Activated T-cell treated with anti-CD3 and anti-CD28 coated beads, Interleukin-2, amount 50 U/mL, for 4 hours (primary cell): ENCODE results near the gene PEMT. TPM values are rescaled to one million over a fixed set of nuclear protein-coding genes. Genes with fewer than 3 reads are reported as not detected.

Experiments used
- ATAC-seq, 2 donors: fragments of 200-7000 bp; cut with Tn5 transposase; one replicate each; pipeline ENCODE4 v1.10.0; 2021
- DNase-seq: peaks from one replicate; pipeline ENCODE4 v3.0.0-alpha.2; 2020
- H3K27me3 Mint-ChIP-seq: one replicate; pipeline ENCODE4 v1.8.0; 2021; ENCODE audit warnings: low read depth, mixed read lengths
- H3K36me3 Mint-ChIP-seq: one replicate; pipeline ENCODE4 v1.8.0; 2022; ENCODE audit warnings: mixed read lengths; ENCODE audit not compliant: insufficient read depth
- H3K4me1 Mint-ChIP-seq: one replicate; pipeline ENCODE4 v1.8.0; 2021; ENCODE audit warnings: low read depth, mixed read lengths
- H3K4me3 Mint-ChIP-seq: one replicate; pipeline ENCODE4 v1.8.0; 2021; ENCODE audit warnings: mild to moderate bottlenecking, moderate library complexity, mixed read lengths
- H3K9me3 Mint-ChIP-seq: one replicate; pipeline ENCODE4 v1.8.0; 2021; ENCODE audit warnings: mixed read lengths
- total RNA-seq, 3 donors: library from RNA; stranded (reverse); gene quantifications; one replicate each; pipeline ENCODE4 v1.2.1, GENCODE V29; 2021

PEMT gene
- total RNA-seq, 3 donors from 2014 or later: 52.5 to 53.8 (median 53.0) TPM

DNA sequence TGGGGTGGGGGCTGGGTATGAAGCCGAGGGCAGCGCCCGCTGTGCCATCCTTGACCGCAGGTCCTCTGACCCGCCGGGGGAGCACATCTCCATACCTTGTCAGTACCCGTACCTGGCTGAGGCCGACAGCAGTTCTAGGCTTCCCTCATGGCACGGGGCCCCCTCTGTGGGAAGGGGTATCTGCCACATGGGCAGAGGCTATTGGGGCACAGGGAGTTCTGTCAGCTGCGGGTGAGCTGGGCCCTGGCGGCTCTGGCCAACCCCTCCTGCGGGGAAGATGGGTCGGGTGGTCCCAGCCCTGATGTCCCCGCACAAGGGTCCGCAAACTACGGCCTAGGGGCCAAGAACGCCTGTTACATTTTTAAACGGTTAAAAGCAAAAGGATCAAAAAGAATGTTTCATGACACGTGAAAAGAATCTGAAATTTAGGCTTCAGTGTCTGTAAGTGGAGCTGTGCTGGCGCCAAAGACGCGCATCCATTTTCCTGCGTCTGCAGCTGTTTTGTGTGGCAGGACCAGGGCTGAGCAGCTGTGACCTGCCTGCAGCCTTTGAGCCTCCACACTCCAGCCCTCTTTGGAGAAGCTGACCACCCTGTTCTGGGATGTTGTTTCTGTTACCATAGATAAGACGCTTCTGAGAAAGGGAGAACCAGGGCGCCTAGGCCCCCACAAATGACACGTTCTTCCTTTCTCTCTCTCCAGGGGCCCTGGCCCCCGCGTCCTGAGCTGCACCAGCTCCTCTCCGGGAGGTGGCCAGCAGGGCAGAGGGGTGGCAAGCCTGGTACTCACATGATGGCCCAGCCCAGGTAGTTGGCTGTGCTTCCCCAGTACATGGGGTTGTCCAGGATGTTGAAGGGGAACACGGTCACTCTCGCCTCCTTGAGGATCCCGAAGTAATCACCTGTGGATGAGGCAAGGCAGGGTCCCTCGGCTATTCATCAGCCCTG, 82.6 kb downstream of the PEMT start:
- no peaks in the 10 kb centered on the region for H3K36me3 Mint-ChIP-seq
- DNase-seq: no peak
- no peaks in the 10 kb centered on the region for H3K4me1 Mint-ChIP-seq

DNA sequence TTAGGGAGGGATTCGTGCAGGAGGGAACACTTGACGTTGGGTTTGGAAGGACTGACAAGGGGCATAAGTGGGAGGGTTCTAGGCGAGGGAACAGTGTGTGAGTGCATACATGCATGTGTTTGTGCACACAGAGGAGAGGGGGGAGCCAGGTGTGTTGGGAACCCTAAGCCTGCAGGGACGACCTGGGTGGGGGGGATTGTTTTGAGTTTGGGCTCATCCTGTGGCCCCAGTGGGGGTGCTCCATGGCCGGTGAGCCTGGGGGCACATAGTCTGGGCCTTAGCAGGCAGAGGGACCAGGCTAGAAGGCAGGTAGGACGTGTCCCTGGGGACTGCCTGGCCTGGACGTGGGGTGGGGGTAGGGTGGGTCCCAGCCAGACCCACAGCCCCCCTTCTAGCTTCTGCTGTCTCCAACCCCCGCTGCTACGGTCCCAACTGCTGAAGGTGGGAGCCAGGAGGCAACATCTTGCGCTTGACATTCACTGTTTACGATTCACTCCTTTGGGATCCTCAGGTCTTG, 83.4 kb downstream of the PEMT start:
- Mint-ChIP-seq H3K27me3 (no peaks in the 10 kb centered on the region), H3K36me3 (no peaks in the 10 kb centered on the region), H3K4me1 (no peaks in the 10 kb centered on the region), H3K4me3 (no peak overlapping the region), H3K9me3 (no peaks in the 10 kb centered on the region)
- no peak for ATAC-seq
- no peak for DNase-seq

More for the DNA sequence above, 82.6 kb downstream of the PEMT start:
- no peak for ATAC-seq
- Mint-ChIP-seq H3K9me3 (no peaks in the 10 kb centered on the region), H3K4me3 (no peak overlapping the region), H3K27me3 (no peaks in the 10 kb centered on the region)

DNA sequence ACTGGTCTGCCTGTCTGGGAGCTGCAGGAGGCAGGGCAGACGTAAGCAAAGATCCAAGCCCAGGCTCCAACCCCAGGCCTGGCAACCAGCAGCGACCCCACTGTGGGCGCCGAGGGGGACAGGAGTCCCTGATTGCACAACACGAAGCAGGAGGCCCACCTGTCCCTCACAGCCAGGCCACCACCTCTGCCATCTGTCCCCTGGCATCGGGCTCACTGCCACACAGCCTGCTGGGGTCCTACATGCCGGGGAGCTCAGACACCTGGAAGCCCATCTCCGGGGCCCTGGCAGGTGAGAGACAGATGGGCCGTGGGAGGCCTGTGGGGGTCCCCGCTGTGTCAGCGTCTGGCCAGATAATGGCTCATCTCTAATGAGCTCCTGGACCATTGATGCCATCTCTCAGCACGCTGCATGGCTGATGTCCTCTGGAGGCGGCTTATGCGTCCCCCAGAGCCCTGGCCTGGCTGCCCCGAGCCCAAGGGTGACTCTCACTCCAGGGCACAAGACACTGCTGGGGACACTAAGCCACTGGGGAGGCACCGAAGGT, 84.0 kb downstream of the PEMT start:
- Mint-ChIP-seq H3K27me3 (no peaks in the 10 kb centered on the region), H3K4me3 (no peak overlapping the region), H3K4me1 (no peaks in the 10 kb centered on the region), H3K36me3 (no peaks in the 10 kb centered on the region), H3K9me3 (no peaks in the 10 kb centered on the region)
- ATAC-seq (no peak), DNase-seq (no peak)

DNA sequence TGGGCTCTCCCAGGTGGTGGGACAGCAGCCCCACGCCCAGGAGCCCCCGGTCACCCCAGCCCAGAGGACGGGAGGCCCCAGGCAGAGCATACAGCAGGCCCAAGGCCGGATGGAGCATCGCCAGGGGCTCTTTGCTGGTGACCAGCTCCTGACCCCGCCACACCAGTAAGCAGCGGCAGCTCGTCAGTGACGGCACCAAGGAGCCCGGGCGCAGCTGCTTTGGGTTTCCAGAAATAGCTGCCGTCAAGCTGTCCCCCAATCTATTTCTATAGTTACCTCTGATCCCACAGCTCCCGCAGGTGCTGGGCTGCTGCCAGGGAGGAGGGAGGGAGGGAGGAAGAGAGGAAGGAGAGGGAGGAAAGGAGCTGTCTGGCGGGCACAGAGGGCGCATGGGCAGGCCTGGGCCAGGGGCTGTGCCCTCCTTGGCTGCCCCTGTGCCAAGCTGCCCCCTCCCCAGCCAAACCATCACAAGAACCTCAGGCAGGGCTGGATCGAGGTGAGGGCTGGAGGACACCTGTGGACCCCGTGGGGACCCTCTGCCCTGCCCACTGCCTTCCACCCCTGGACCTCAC, 84.5 kb downstream of the PEMT start:
- Mint-ChIP-seq H3K4me1 (no peaks in the 10 kb centered on the region), H3K36me3 (no peaks in the 10 kb centered on the region), H3K27me3 (no peaks in the 10 kb centered on the region), H3K9me3 (no peaks in the 10 kb centered on the region), H3K4me3 (no peak overlapping the region)
- ATAC-seq (no peak), DNase-seq (no peak)

DNA sequence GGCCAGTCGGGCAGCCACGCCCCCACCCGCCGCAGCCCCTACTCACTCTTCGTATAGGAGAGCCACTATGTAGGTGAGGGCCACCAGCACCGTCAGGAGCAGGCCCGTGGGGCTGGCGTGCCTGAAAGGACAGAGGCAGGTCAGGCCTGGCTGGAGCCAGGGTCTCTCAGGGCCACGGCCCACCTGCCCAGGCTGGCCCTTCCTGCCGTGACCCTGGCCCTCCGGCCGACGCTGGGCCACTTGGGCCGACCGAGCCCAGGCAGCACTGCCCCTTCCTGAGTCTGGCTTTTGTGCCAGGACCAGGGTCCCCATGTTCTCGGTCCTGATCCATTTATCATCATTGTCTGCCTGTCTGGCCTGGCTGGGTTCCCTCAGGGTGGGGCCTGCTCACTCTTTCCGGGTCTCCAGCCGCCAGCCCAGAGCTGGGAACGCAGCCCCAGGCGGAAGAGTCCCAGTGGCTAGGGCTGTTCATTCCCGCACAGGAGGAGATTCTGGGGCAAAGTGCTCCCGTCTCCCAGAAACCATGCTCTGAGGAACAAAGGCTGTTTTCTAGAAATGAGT, 85.2 kb downstream of the PEMT start:
- Mint-ChIP-seq H3K36me3 (no peaks in the 10 kb centered on the region), H3K27me3 (no peaks in the 10 kb centered on the region), H3K9me3 (no peaks in the 10 kb centered on the region), H3K4me3 (no peak overlapping the region), H3K4me1 (no peaks in the 10 kb centered on the region)
- DNase-seq (no peak), ATAC-seq (no peak)

DNA sequence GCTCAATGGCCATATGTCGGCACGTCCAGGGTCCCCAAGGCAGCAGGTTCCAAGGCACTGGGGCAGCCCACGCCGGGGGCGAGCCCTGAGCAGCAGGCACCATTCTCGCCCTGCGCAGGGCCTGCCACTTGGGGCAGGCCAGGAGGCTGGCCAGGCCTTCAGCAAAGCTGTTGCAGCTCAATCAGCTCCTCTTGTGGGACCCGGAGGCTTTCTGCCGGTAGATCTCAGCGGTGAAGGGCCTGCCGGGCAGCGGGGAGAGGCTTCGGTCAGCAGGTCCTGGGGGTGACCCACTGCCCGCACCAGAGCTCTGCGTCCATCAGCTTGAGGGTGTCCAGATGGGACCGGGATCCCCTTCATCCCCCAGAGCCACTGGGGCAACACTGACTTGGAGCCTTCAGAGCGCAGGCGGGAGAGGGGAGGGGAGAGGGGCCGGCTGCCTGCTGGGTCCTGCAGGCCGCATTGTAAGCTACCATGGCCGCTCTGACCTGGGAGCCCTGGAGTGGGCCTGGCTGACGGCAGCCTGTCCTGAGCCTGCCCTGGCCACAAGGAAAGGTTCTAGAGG, 85.8 kb downstream of the PEMT start:
- no peaks in the 10 kb centered on the region for H3K4me1 Mint-ChIP-seq
- DNase-seq: no peak
- no peaks in the 10 kb centered on the region for H3K27me3 Mint-ChIP-seq
- no peak overlapping the region for H3K4me3 Mint-ChIP-seq
- ATAC-seq: no peak
- H3K9me3 Mint-ChIP-seq: no peaks in the 10 kb centered on the region
- no peaks in the 10 kb centered on the region for H3K36me3 Mint-ChIP-seq

DNA sequence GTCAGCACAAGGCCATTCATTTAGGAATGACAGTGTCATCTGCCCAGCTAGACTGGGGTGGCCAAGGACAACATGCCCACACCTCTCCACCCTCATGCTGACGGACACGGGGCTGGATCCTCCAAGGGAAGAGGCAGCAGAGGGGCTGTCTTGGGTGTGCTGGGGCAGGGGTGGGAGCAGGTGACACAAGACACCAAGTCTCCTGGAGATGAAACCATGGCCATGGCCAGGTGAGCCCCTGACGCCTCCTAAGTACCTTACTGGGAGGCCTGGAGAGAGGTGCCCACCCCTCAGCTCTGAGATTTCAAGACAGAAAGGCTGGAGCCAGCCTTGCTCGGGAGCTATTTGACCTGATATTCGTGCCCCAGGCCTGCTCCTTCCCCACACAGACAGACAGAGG, 86.4 kb downstream of the PEMT start:
- ATAC-seq (no peak), DNase-seq (no peak)
- H3K36me3 Mint-ChIP-seq: no peaks in the 10 kb centered on the region
- H3K9me3 Mint-ChIP-seq: no peaks in the 10 kb centered on the region
- no peaks in the 10 kb centered on the region for H3K4me1 Mint-ChIP-seq
- H3K27me3 Mint-ChIP-seq: peaks cover 2% of the 10 kb centered on the region
- H3K4me3 Mint-ChIP-seq: no peak overlapping the region

DNA sequence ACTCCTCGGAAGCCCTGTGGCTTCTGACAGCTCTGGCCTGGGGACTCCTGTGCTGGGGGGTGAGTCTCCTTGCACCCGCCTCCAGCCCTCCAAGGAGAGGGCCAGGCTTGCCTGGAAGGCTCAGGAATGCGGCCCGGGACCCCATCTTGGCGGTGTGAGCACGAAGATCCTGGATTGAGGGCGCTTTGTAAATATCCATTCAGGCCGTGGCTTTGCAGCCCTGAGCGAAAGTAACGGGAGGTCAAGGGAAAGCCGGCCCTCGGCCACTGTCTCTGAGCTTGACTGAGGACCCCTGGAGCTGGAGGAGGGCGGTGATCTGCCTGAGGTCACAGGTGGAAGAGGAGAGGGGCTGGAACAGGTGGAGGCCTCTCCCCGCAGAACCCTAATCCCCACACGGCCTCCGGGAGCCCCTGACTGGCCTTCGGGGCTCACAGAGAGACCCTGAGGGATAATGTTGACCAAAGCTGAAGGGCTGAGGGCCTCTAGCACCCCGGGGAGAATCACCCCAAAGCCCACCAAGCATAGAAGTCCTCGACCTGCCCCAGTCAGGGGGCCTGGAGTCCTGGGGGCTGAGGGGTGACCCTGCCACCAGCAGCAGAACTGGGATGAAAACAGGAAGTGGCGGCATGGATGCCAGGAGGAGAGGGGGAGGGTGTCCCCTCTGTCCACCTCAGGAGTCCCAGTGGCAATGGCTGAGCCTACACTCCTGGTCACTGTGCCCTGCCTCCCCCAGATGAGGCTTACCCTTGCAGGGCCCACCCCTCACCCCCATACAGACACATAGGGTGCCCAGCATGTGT, 87.0 kb downstream of the PEMT start:
- Mint-ChIP-seq H3K36me3 (no peaks in the 10 kb centered on the region), H3K4me1 (no peaks in the 10 kb centered on the region), H3K27me3 (peaks cover 2% of the 10 kb centered on the region), H3K4me3 (no peak overlapping the region), H3K9me3 (no peaks in the 10 kb centered on the region)
- DNase-seq (no peak), ATAC-seq (no peak)

DNA sequence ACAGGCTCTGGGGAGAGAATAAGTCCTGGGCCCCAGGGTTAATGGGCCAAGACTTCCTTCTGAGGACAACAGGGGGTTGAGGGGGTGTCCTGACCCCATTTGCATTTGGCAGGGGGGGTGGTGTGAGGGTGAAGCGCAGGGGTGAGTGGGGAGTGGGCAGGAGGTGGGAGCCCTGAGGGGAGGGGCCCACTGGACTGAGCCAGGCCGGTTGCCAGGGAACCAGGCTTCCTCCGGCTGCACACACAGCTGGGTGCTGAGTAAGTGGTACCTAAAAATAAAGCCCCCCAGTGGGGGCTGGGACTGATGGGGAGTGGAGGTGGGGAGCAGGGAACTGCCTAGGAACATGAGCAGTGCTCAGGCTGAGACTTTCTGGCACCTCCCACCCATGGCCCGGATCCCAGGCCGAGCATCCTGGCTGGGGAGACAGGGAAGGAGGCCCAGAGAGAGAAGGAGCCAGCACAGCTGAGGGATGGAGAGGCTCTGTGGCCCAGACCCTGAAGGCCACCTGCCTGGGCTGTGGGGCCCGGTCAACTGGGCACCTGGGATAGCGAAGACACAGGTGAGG, 87.9 kb downstream of the PEMT start:
- no peaks in the 10 kb centered on the region for H3K9me3 Mint-ChIP-seq
- no peaks in the 10 kb centered on the region for H3K4me1 Mint-ChIP-seq
- H3K4me3 Mint-ChIP-seq: no peak overlapping the region
- no peaks in the 10 kb centered on the region for H3K36me3 Mint-ChIP-seq
- DNase-seq (no peak), ATAC-seq (no peak)
- peaks cover 2% of the 10 kb centered on the region for H3K27me3 Mint-ChIP-seq

DNA sequence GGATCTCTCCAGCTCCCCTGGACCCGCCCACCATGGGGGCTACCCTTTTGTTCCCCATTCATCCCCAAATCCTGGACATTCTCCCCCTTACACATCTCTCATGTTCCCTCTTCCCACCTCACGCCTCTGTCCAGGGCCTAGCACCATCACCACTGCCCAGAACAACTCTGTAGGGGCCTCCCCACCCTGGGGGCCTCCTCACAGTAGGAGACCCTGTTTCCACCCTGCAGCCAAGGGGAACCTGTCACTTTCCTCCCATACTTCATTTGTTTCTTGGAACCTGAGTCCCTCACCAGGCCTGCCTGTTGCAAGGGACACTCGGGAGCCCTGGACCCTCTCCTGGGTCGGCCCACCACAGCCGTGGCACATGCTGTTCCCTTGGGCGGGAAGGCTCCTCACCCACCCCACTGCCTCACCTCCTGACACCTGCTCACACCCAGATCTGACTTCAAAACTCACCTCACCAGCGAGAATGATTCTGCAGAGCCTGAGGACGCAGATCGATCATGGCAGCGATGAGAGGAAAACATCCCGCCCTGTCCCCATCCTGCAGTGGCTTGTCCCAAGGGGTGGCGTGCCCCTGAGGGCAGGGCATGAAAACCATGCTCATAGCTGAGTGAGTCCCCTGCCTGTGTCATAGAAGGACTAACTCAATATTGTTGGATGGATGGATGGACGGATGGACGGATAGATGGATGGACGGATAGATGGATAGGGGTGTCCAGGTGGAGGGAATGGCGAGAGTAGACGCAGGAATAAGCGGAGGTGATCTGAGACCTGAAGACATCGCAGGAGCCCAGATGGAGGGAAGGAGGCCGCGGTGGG, 88.6 kb downstream of the PEMT start:
- Mint-ChIP-seq H3K4me1 (no peaks in the 10 kb centered on the region), H3K4me3 (no peak overlapping the region), H3K36me3 (no peaks in the 10 kb centered on the region), H3K9me3 (no peaks in the 10 kb centered on the region), H3K27me3 (peaks cover 2% of the 10 kb centered on the region)
- no peak for ATAC-seq
- DNase-seq: no peak

DNA sequence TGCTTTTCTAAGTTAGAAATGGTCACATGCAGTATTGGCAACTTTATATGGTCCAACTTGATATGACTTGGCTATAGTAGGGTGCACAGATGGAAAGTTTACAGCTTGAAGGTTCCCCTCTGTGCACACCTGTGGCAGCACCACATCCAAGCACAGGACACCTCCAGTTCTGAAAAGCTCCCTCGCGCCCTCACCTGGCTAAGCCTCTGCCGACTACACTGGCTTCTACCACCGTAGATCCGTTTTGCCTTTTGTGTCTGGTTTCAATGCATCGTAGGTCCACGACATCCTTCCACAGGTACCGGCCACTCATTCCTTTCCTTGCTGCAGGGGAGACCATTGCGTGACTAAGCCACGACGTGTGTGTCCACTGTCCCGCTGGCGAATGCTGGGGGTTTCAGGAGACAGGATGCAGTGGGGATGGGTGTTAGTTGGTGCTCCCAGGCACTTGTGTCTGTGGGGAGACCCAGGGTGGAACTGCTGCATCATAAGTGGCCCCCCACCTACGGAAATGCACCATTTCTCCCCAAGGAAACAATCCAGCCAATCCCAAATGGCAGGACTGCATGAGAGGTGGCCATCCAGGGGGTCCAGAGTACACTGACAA, 90.4 kb downstream of the PEMT start:
- Mint-ChIP-seq H3K4me1 (peaks cover 3% of the 10 kb centered on the region), H3K27me3 (peaks cover 2% of the 10 kb centered on the region), H3K9me3 (no peaks in the 10 kb centered on the region), H3K4me3 (no peak overlapping the region), H3K36me3 (no peaks in the 10 kb centered on the region)
- DNase-seq (no peak), ATAC-seq (no peak)

DNA sequence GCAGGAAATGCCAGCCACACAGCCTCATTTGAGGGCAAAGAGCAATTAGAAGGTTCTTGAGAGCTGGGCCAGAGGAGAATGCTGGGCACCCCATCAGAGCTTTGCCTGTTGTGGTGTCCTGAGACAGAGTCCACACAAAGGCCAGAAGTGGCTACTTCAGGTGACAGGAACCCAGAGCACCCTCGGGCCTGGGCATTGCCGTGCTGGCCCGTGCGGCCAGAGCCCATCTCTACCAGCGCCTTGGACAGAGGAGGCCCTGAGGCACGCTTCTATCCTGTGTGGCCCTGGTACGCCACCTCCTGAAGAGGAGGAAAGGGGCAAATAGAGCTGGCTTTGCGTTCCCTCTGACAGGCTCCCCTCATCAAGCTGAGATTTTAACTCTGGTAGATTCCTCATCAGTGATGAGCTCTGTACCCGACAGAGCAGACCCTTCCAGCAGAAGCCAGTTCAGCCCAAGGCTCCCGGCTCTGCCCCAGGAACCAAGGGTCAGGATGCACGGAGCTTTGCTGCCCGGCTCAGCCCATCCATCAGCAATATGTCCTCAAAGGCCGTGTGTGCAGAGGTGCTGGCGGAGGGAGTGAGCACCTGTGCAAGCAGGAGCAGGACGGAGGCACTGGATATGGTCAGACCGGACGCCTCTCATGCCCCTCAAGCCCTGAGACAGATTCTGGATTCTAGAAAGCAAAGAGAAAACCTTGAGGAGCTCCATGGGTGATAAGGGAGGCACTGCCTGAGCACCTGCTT, 91.9 kb downstream of the PEMT start:
- DNase-seq (no peak), ATAC-seq (no peak)
- H3K9me3 Mint-ChIP-seq: no peaks in the 10 kb centered on the region
- peaks cover 13% of the 10 kb centered on the region for H3K4me1 Mint-ChIP-seq
- no peaks in the 10 kb centered on the region for H3K36me3 Mint-ChIP-seq
- peaks cover 13% of the 10 kb centered on the region for H3K27me3 Mint-ChIP-seq
- H3K4me3 Mint-ChIP-seq: no peak overlapping the region
